HepG2 (cell line): ENCODE measurements around the gene SUN5. TPM values are rescaled to one million over a fixed set of nuclear protein-coding genes. Genes with fewer than 3 reads are reported as not detected.

ENCODE experiments used
- BORCS8-MEF2B ChIP-seq: sonication (generic); formaldehyde crosslinking; IDR thresholded peaks from 2 replicates; pipeline ENCODE4 v1.8.0; 2022; ENCODE audit warnings: mild to moderate bottlenecking, missing genetic modification reagents
- FOXM1 ChIP-seq: sonication (generic); formaldehyde crosslinking; IDR thresholded peaks from 2 replicates; pipeline ENCODE4 v1.5.0; 2020; ENCODE audit warnings: missing genetic modification reagents
- GATAD2A ChIP-seq: IDR thresholded peaks from 2 replicates; pipeline ENCODE4 v1.6.1; 2016
- HMG20B ChIP-seq: conservative IDR thresholded peaks from 2 replicates; pipeline ENCODE4 v1.6.1; 2016; ENCODE audit warnings: missing genetic modification reagents, missing compliant biosample characterization
- SNRNP70 ChIP-seq: fragments of 200-400 bp; formaldehyde crosslinking; IDR thresholded peaks from 2 replicates; pipeline ENCODE4 v1.6.1; 2017; ENCODE audit warnings: mild to moderate bottlenecking, low read depth, low read length, moderate library complexity
- SRSF4 ChIP-seq: fragments of 200-400 bp; formaldehyde crosslinking; IDR thresholded peaks from one replicate; pipeline ENCODE4 v1.6.1; 2018; ENCODE audit warnings: mild to moderate bottlenecking, low read depth, low read length, moderate library complexity; ENCODE audit not compliant: poor library complexity, severe bottlenecking
- SRY ChIP-seq: sonication (generic); formaldehyde crosslinking; IDR thresholded peaks from 2 replicates; pipeline ENCODE4 v1.8.0; 2022; ENCODE audit warnings: mild to moderate bottlenecking, missing genetic modification reagents
- ZBTB20 ChIP-seq: sonication (generic); formaldehyde crosslinking; IDR thresholded peaks from 2 replicates; pipeline ENCODE4 v1.8.1; 2023; ENCODE audit warnings: missing genetic modification reagents, low read depth, mild to moderate bottlenecking, borderline replicate concordance
- ZHX1 ChIP-seq: sonication (generic); formaldehyde crosslinking; IDR thresholded peaks from 2 replicates; pipeline ENCODE4 v1.8.1; 2022; ENCODE audit warnings: low read depth, mild to moderate bottlenecking, missing genetic modification reagents
- ZNF24 ChIP-seq: fragments of 450-650 bp; IDR thresholded peaks from 2 replicates; pipeline ENCODE4 v1.6.1; 2017; ENCODE audit warnings: antibody characterized with exemption, mild to moderate bottlenecking
- ZNF761 ChIP-seq: sonication (generic); formaldehyde crosslinking; conservative IDR thresholded peaks from 2 replicates; pipeline ENCODE4 v1.4.0; 2020; ENCODE audit warnings: mild to moderate bottlenecking, missing genetic modification reagents
- ZSCAN31 ChIP-seq: sonication (generic); formaldehyde crosslinking; IDR thresholded peaks from 2 replicates; pipeline ENCODE4 v1.5.0; 2020; ENCODE audit warnings: low read depth, mild to moderate bottlenecking, missing genetic modification reagents
- polyA plus RNA-seq, 8 experiments: library from polyadenylated mRNA; depleted of rRNA in 3 of 8; stranded (reverse) in 7 of 8; unstranded in 1 of 8; fragments of >200 nt; fragmentation: Illumina TruSeq in 4 of 8; extraction: Trizol in 4 of 8; gene quantifications; 2 replicates each; pipeline versions ENCODE4 v1.2.1 to v1.2.3, GENCODE V29; 2011 to 2016; ENCODE audit warnings: low read depth in 4 of 8, missing spikeins in 1 of 8, mixed read lengths in 1 of 8; ENCODE audit not compliant: insufficient read depth in 1 of 8
- total RNA-seq, 5 experiments: library from RNA; depleted of rRNA; stranded (reverse); fragments of >200 nt; fragmentation: Illumina TruSeq; extraction: Trizol; gene quantifications; 2 replicates each; pipeline ENCODE4 v1.2.3, GENCODE V29; 2016; ENCODE audit warnings: low read depth in 1 of 5
- TF ChIP-seq, protein P1 (sequence below): sonication (generic); formaldehyde crosslinking; IDR thresholded peaks from 2 replicates; pipeline ENCODE4 v1.5.1; 2020; ENCODE audit warnings: mild to moderate bottlenecking, missing genetic modification reagents, borderline replicate concordance
- TF ChIP-seq, protein P2 (sequence below): sonication (generic); formaldehyde crosslinking; IDR thresholded peaks from 2 replicates; pipeline ENCODE4 v1.8.0; 2022; ENCODE audit warnings: mild to moderate bottlenecking, missing genetic modification reagents, moderate library complexity
- TF ChIP-seq, protein P3 (sequence below): sonication (generic); formaldehyde crosslinking; IDR thresholded peaks from 2 replicates; pipeline ENCODE4 v1.4.0; 2020; ENCODE audit warnings: missing genetic modification reagents, borderline replicate concordance

Gene SUN5
- total and polyA plus RNA-seq, 2 of the 13 experiments (the other 11 are each of a cell fraction or from before 2014, with no cell fraction given): not detected

GRCh38 chr20:33009214-33010132, 5.2 kb upstream of the SUN5 start (continued):
- TF ChIP-seq, protein P1, sequence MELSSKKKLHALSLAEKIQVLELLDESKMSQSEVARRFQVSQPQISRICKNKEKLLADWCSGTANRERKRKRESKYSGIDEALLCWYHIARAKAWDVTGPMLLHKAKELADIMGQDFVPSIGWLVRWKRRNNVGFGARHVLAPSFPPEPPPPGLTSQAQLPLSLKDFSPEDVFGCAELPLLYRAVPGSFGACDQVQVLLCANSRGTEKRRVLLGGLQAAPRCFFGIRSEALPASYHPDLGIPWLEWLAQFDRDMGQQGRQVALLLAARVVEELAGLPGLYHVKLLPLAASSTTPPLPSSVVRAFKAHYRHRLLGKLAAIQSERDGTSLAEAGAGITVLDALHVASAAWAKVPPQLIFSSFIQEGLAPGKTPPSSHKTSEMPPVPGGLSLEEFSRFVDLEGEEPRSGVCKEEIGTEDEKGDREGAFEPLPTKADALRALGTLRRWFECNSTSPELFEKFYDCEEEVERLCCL: peak; percentile 22; the same call in 1 of the 2 replicates
- TF ChIP-seq, protein P2, sequence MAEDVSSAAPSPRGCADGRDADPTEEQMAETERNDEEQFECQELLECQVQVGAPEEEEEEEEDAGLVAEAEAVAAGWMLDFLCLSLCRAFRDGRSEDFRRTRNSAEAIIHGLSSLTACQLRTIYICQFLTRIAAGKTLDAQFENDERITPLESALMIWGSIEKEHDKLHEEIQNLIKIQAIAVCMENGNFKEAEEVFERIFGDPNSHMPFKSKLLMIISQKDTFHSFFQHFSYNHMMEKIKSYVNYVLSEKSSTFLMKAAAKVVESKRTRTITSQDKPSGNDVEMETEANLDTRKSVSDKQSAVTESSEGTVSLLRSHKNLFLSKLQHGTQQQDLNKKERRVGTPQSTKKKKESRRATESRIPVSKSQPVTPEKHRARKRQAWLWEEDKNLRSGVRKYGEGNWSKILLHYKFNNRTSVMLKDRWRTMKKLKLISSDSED (CRISPR knock-in tag): peak; percentile 49; the same call in 1 of the 2 replicates
- TF ChIP-seq ZSCAN31 (peak; percentile 86; the same call in 1 of the 2 replicates), ZHX1 (CRISPR knock-in tag) (peak; percentile 19; the same call in 1 of the 2 replicates), HMG20B (CRISPR knock-in tag) (peak; percentile 91), SRSF4 (no peak), SRY (CRISPR knock-in tag) (peak; percentile 33; the same call in 1 of the 2 replicates), ZNF761 (CRISPR knock-in tag) (peak; percentile 99; the same call in 1 of the 2 replicates), BORCS8-MEF2B (CRISPR knock-in tag) (peak; percentile 94), ZBTB20 (peak; percentile 91; the same call in 1 of the 2 replicates), GATAD2A (peak; percentile 99), FOXM1 (CRISPR knock-in tag) (no peak), ZNF24 (peak; percentile 53; the same call in 1 of the 2 replicates), SNRNP70 (no peak)
- TF ChIP-seq, protein P3, sequence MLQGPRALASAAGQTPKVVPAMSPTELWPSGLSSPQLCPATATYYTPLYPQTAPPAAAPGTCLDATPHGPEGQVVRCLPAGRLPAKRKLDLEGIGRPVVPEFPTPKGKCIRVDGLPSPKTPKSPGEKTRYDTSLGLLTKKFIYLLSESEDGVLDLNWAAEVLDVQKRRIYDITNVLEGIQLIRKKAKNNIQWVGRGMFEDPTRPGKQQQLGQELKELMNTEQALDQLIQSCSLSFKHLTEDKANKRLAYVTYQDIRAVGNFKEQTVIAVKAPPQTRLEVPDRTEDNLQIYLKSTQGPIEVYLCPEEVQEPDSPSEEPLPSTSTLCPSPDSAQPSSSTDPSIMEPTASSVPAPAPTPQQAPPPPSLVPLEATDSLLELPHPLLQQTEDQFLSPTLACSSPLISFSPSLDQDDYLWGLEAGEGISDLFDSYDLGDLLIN (CRISPR knock-in tag): no peak
